Right kidney (tissue), 1 donor: ENCODE data around the gene CADPS.

Experiments used
- DNase-seq: peaks from one replicate; pipeline ENCODE4 v3.0.0-alpha.2; 2016

The CADPS gene

DNA sequence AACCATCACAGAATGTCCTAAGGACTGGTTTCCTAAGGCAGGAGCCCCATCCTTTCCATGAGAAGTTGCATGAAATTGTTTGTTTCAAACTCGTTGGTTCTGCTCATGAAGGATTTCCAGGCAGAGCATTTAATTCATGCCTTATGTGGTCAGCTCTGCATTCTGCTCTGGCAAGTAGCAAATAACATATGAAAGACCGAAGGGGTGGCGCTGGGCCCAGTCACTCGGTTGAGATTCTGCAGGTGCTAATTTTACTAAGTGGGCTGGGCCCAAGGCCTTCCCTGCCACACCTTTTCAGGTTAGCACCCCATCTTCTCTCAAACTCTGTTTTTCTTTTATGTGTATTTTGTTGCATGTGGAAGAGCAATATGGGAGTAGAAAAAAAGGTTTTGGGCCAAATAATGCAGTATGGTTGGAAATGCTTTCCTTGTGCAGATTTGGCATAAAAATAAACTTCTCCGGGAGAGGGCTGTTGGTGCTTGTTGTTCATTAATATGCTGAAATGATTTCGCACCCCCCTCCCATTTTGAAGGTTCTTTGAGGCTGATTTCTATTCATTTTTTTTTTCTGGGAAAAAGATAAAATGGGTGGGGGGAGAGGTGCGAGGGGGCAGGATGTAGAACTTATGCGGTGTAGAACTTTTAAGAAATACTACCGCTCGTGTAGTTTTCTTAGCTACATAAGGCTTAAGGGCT, 318.9 kb downstream of the CADPS start:
- no peak for DNase-seq

DNA sequence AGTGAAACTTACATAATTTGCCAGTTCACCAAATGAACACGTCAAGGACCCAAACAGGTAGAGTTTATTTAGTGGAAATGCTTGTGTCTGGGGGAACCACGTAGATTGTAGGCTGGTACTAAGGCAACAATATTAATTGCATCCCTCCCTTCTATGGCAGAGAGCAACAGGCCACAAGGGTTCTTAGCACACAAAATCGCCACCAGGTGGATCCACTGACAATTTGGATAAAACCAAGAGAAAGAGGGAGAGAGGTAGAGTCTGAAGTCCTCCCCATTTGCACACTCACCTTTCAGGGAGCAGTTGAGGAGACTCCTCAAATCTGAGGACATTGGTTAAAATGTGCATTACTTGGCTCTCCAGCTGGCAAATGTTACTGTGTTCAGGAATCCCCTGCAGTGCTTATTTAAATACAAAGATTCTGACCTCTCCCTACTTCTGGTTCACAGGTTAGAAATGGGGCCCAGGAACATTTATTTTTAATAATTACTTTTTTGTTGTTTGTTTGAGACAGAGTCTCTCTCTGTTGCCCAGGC, 320.9 kb downstream of the CADPS start:
- DNase-seq, result no peak

DNA sequence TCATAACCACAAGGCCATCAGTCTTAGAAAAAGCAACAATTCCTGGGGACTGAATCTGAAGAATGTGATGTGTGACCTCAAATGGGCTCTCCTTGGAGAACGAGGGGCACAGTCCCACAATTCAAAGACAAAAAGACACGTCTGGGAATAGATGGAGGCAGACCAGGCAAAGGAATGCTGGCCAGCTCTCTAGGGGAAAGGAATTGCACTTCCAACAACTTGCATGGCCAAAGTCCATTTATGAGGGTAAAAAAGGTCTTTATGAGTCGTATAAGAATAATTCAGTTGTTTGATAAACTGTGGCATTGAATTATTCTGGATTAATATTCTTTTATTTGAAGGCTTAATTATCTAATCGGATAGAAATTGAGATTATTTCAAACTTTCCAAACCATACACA, 321.4 kb downstream of the CADPS start:
- DNase-seq, result no peak

DNA sequence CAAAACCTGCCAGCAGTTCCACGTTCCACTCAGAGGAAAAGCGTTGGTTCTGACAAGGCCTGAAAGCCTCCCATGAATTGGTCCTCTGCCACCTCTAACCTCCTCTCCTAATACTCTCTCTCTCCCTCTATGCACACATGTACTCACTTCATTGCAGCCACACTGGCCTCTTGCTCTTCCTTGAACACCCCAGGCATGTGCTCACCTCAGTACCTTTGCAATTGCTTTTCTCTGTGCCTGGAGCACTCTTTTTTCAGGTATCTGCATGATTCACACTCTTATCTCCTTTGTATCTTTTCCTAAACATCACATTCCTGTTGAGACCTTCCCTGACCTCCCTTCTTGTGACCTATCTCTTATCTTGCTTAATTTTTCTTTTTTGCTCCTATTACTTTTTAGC, 323.7 kb downstream of the CADPS start:
- no peak for DNase-seq

DNA sequence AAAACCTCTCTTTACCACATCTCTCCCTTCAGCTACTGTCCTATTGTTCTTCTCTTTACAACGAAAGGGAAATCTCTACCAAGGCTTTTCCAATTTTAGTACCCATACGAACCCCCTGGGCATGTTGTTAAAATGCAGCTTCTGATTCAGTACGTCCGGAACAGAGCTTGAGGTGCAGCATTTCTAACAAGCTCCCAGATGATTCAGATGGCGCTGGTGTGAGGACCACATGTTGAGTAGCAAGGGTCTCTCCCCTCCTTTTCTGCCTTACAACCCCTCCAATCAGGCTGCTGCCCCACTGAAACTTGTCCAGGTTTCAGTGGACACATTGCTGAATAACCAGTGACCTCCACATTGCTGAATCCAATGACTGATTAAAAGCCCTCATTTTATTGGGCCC, 324.8 kb downstream of the CADPS start:
- DNase-seq, result no peak

DNA sequence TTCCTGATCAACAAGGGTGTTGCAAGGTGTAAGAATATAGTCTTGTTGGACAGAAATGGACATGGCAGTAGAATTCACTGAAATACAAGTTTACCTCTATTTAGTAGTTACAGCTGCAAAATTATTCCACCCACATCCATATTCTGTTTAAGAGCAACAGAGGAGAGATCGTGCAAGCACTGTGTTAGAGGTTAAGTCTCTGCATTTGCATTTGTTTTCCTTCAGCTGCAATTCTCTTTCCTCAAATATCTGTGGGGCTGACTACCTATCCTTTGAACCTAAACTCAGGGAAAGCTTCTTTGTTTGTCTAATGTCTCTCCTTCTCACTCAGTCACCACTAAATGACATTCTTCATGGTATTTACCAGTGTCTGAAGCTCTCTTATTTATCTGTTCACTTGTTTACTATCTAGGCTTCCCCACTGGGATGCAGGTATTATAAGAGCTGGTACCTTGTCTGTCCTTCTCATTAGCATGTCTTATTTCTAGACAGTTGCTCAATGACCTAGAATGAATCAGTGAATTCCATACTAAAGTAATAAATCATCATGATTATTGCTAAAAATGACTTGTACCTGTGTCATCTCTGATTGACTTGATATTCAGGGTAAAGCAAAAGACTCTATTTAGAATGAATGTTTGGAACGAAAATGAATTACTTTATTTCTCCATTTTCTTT, 326.5 kb downstream of the CADPS start:
- DNase-seq, result no peak

DNA sequence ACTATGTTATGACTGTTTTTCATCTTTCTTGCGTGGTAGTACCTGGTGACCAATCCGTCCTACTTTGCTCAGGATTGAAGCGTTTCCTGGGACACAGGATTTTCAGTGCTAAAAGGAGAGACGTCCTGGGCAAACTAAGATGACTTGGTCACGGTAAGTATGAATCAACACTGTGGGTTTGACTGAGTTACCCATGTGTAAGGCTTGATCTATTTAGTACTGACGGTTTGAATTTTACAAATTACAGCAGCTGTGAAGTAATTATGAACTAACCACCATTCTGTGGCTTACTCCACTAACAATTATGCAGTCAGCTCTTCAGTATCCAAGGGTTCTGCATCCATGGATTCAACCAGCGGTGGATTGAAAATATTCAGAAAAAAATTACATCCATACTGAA, 328.9 kb downstream of the CADPS start:
- no peak for DNase-seq

DNA sequence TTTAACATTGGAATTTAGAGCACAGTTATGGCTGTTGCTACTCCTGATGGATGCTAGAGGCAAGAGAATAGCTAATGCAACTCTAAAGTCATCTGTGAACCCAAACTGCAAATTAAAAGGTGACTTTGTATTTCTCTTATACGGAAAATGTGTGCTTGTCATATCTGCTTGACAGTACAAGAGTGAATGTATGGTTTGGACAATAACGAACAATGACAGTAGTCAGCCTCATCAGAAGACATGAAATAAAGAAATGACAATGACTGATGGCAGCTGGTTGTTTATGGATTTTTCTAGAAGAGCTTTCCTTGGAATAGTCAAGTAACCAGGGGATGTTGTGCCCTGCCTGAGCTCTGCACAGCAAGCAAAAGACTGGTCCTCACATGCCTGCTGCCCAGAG, 333.0 kb downstream of the CADPS start:
- no peak for DNase-seq

DNA sequence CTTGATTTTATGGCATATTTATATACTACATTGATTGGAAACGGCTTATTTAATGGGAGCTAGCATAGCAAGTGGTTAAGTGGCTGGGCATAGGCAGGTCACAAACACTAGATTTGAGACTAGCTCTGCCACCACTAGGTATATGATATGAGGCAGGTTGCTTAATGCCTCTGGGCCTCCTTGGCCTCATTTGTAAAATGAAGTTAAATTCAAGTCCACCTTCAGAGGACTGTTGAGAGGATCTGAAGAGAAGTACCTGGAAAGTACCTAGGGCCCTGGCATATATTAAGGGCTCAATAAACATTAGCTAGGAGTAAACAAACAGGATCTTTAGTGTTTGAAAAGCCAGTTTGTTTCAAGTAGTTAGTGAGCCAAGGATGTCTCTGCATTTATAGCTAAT, 335.5 kb downstream of the CADPS start:
- DNase-seq, result no peak

DNA sequence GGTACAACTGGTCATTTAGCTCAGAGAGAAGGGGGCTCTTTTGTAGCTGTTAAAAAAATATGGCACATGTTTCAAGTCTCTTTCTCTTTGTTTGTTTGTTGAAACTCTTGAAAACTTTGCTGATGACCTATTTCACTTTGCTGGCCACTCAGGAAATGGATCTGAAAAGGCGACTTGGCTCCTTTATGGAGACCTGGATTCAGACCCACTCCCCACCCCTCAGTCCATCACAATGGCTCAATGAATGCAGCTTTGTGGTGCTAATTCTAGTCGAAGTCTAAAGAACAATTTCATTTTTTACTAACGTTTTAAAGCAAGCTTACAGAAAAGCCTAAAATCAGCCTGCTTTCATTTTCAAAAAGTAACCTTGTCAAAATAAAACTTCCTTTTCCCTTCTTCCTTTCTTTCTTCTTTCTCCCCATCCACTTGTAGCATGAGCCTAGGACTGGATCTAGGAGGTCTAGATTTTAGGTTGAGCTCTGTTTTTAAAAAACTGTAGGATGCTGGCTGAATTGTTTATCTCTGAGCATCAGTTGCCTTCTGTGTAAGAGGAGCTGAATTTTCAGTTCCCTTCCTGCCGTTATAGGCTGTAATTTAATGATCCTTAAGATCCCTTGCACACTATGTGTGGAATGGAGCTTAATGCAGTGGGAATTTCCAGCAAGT, 336.4 kb downstream of the CADPS start:
- no peak for DNase-seq

DNA sequence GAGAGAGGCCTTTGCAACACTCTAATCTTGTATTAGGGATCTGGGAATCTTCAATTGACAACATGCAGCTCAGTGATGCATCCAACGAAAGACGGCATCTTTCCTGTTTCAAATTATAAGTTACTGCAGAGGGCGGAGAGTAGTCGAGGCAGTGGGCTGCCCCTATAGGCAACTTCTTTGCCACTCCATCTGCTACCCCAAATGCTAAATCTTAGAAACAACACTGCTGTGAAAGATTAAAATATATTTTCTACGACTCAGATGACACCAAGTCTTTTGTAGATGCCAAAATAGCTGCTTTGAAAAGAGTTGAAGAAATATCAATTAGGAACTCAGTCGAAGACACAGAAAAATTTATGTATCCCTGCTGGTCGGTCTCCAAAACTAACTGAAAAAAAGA, 340.9 kb downstream of the CADPS start:
- no peak for DNase-seq

DNA sequence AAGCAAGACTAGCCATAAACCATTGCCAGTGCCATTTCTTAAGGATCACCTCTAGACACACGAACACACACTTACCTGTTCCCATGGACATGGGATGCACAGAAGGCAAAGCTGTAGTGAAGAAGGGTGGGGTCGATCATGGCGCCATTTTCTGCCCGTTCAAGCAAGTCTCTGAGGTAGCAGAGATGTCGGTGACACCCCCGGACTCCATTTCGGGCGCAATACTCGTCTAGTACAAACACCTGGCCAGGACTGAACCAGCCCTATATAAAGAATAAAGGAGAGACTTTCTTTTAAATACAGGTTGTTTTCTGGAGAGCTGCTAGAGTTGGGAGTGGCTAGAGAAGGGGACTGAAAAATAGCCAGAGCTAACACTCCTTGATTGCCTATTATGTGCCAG, 342.4 kb downstream of the CADPS start:
- no peak for DNase-seq

DNA sequence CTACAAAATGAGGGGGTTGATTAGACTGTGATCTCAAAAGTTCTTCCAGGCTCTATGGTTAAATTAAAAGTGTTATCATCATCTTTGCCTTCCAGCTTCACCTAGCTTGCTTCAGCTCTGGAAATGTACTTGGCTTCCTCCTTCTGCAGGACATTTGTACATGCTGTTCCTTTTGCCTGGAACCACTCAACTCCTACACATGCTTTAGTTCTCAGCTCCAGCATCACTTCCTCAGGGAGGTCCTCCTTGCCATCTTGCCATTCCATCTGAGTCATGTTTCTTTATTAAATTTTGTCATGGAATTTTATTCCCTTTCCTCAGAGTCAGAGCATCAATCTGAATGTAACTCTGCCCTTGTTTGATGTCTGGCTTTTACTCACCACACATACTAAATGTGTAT, 343.2 kb downstream of the CADPS start:
- no peak for DNase-seq

DNA sequence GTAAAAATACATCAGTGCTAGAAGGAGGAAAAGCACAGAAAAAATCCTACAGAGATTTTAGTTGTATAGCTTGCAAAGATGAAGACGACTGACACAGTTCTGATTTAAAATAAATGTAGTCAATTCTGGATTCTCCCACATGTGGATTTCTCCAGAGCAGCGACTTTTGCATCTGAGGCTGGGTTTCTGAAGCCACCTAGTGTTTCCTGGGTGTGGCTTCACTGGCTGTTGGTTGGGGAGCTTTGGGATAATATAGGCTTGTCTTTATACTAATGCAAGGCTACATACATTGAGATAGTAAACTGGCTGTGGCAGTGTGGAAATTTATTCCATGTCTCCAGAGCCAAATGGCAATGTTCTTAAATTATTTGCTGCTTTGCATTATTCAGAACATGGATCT, 343.7 kb downstream of the CADPS start:
- no peak for DNase-seq

DNA sequence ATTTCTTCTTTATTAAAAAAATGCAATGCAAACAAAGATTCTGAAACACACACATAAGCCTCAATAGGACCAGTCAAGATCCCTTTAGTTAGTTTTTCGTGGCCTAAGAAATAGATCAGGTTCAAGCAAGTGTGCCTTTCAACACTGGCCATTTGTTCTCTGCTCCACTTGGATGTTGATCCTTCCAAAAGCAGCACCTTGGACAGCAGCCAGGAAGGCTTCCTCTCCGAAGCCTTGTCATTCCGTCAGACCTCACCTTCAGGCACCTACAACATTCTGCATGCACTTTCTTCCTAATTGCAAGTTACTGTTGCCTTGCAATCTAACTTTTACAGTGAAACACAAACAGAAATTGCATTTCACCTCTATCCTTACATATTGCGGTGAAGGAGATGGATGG, 346.0 kb downstream of the CADPS start:
- DNase-seq, result peak; percentile 7

DNA sequence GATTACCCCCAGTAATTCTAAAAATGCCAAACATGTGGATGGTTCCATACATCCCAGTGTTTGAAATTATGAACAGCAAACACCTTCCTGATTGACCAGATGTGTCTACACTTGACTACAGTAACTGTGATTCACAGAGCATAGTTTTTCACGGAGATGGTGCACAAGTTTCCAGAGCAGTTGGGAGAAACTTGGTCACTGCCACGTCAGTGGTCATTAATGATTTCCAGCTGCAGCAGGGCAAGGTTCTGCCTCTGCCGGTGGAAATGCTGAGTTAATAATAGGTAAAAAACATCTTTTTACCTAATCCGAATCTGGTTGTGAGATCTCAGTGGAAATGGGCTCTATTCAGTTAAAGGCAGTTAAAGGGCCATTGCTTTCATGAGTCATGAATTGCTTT, 347.7 kb downstream of the CADPS start:
- no peak for DNase-seq

DNA sequence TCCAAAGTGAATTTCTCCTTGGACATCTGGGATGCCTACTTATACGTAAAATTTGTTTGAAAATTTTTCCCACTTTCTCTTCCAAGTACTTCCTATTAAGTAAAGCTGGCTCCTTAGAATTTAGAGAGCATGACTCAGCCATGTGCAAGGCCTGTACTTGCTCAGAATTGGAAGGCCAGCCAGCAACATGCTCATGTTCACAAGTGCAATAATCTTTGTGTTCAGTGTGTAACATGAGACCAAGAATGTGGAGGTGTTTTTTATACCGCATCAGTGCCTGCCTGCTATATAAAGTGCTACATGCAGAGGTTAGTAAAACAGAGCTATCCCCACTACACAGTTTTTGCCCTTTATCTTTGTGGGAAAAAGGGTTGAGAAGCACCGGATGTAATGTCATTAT, 349.9 kb downstream of the CADPS start:
- DNase-seq, result peak; percentile 10

DNA sequence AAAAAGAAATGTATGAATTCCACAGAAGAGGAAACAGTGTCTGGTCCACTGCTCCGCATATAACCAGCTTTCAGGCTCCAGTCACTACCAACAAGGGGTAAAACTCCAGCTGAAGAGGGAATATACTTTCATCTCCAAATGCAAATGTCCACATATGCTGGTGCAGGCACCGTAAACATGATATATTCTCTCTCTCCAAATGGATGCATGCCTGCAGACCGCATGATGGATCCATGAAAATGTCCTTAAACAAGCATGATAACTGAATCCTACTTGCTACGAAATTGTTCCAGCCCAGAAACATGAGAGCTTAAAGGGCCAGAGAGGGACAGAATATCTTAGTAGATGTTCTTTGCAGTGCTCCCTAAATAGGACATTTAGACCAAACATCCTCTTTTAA, 351.5 kb downstream of the CADPS start:
- no peak for DNase-seq

DNA sequence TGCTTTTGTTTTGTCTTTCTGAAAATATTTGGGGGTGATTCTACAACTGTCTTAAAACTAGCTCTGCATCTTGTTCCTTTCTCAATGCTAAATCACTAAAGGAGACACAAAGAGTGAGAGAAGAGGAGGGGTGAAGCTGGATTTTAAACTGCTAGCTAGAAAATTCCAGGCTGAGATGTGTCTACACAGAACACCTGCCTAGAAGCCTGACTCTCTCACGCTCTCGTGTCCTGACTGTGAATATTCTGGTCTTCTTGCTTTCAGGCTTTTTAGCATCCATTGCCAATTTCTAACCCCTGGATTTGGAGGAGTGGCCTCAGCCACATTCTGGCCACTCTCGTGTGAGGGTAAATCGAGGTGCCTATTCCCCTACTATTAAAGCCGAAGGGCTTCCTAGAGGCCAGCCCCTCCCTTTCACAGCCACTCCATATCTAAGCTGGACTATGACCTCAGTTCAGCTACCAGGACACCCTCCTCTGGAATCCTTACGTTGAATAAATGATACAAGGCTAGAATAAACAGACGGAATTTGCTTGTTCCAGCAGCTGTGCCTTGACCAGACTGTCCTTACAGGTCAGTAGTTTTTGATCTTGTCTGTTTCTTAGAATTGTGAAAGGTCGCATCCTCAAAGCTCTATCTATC, 353.6 kb downstream of the CADPS start:
- no peak for DNase-seq

DNA sequence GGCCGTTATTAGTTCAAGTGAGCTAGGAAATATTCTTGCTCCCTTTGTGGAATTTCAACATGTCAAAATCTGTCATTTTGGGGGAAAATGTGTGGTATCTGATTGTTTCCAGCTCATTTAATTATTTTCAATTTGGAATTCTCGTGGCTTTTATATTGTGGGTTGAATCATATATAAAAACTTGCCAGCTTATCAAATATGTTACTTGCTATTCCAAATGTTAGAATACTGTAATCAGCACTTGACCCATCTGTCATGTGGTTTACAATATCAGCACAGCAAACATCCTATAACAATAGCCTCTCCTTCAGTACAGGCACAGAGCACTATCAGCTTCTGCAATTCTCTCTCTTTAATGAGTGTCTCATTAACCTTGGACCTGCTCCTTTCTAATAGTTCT, 371.7 kb downstream of the CADPS start:
- DNase-seq, result no peak

DNA sequence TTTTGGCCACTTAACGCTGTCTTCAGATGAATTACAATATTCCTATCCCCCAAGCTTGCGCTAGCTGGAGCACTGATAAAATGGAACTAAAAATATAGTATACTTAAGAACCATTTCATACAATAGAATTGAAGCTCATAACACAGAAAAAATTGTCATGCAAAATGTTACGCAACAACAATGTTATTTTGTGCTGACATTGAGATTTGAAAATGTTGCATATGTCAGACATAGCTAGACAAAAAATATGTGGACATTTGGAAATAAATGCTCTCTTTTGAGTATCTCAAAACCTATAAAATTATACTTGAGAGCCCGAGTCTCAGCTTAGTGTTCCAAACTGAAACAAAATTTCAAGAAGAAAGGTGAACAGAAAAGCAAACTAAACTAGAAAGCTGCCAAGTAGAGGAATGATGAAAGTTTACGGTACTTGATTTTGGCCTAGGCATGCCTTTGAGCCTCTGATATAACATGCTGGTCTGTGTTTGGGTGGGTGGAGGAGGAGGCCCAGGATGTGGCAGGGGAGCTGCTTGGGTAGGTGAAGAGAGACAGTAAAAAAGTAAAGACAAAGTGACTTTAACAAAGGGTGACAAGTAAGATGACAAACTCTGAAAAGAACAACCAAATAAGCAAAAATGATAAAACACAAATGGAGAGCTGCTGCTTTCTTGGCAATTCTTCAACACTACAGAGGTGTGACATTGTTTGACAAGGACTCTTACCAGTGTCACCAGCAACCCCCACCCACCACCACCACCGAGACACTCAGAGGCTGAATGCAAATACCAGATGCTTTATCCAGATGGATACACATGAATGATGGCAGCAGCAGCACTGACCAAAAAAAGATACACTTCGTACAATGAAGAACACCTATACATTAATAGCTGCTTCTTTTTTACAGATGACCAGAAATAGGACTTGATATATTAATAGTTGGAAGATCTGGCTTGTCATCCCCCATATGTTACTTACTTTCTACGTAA, 372.6 kb downstream of the CADPS start:
- no peak for DNase-seq

DNA sequence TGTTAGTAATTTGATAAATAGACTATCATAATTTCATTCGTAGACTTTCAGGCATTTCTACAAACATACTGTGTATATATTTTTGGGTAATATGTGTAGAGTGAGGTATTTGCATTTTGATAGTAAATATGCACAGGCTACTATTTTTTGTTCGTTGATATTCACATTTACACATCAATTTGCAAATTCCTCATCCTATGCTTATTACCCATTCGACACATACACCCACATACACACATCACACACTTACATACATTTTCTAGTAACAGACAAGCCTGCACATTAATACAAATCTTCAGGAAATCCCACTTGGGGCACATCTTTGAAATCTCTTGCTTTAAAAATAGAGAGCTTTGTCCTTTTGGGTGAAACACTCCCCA, 373.9 kb downstream of the CADPS start:
- DNase-seq, result no peak
